ENCODE results near the gene SHISAL1.
A peak's percentile ranks its signal among the peaks of the same experiment; 100 is the strongest.

Gene SHISAL1

GRCh38 chr22:44344407-44344806 lies 31.7 kb upstream of the SHISAL1 start:
- FAIRE-seq (no peak), DNase-seq (ENCODE audit: insufficient read length, low spot score) (no peak)

- no peak for FAIRE-seq
Observed at GRCh38 chr22:44342347-44342956, 29.7 kb upstream of the SHISAL1 start.

GRCh38 chr22:44341431-44342346 lies 28.9 kb upstream of the SHISAL1 start:
- FAIRE-seq (no peak), DNase-seq (ENCODE audit: insufficient read length, low spot score) (no peak)

More at GRCh38 chr22:44342347-44342956, 29.7 kb upstream of the SHISAL1 start:
- no peak for DNase-seq (ENCODE audit: insufficient read length, low spot score)

- FAIRE-seq (no peak), DNase-seq (ENCODE audit: insufficient read length, low spot score) (no peak)
Observed at GRCh38 chr22:44340271-44341239, 27.8 kb upstream of the SHISAL1 start.

GRCh38 chr22:44338906-44339305 lies 26.2 kb upstream of the SHISAL1 start:
- DNase-seq (ENCODE audit: insufficient read length, low spot score) (no peak), FAIRE-seq (no peak)

- DNase-seq (ENCODE audit: insufficient read length, low spot score) (no peak), FAIRE-seq (no peak)
Observed at GRCh38 chr22:44338177-44338810, 25.5 kb upstream of the SHISAL1 start.

- DNase-seq (ENCODE audit: insufficient read length, low spot score) (no peak), FAIRE-seq (no peak)
Observed at GRCh38 chr22:44337678-44338004, 24.9 kb upstream of the SHISAL1 start.

- FAIRE-seq (no peak), DNase-seq (ENCODE audit: insufficient read length, low spot score) (no peak)
Observed at GRCh38 chr22:44336962-44337677, 24.4 kb upstream of the SHISAL1 start.

GRCh38 chr22:44335903-44336803 lies 23.4 kb upstream of the SHISAL1 start:
- DNase-seq (ENCODE audit: insufficient read length, low spot score) = no peak
- no peak for FAIRE-seq

GRCh38 chr22:44335066-44335839 lies 22.5 kb upstream of the SHISAL1 start:
- DNase-seq (ENCODE audit: insufficient read length, low spot score) = no peak
- no peak for FAIRE-seq

- FAIRE-seq (no peak), DNase-seq (ENCODE audit: insufficient read length, low spot score) (no peak)
Observed at GRCh38 chr22:44333847-44334635, 21.3 kb upstream of the SHISAL1 start.

- no peak for DNase-seq (ENCODE audit: insufficient read length, low spot score)
Observed at GRCh38 chr22:44332946-44333345, 20.2 kb upstream of the SHISAL1 start.

GRCh38 chr22:44331881-44332714 lies 19.3 kb upstream of the SHISAL1 start:
- DNase-seq (ENCODE audit: insufficient read length, low spot score) (no peak), FAIRE-seq (no peak)

More at GRCh38 chr22:44332946-44333345, 20.2 kb upstream of the SHISAL1 start:
- no peak for FAIRE-seq

- DNase-seq (ENCODE audit: insufficient read length, low spot score) (peak; percentile 28), FAIRE-seq (no peak)
Observed at GRCh38 chr22:44330744-44331660, 18.3 kb upstream of the SHISAL1 start.

GRCh38 chr22:44330188-44330743 lies 17.5 kb upstream of the SHISAL1 start:
- peak; percentile 24 for DNase-seq (ENCODE audit: insufficient read length, low spot score)
- FAIRE-seq = no peak
